Prostate gland (tissue), 2 donors: ENCODE measurements around the gene SNX3. TPM values are rescaled to one million over a fixed set of nuclear protein-coding genes. Genes with fewer than 3 reads are reported as not detected.

ENCODE experiments used
- DNase-seq: peaks from one replicate; pipeline ENCODE4 v3.0.0-alpha.2; 2019; ENCODE audit warnings: low spot score
- H3K27ac ChIP-seq, 2 donors: fragments of 200-600 bp; sonication (generic); 2 replicates each; pipeline ENCODE4 v1.5.1; 2017 to 2019
- H3K27me3 ChIP-seq: fragments of 200-600 bp; sonication (generic); replicated peaks from 2 replicates; pipeline ENCODE4 v1.5.1; 2019; ENCODE audit not compliant: insufficient read depth
- H3K36me3 ChIP-seq, 2 donors: fragments of 200-600 bp; sonication (generic); 1 replicate in 1 of 2; 2 replicates in 1 of 2; pipeline versions ENCODE4 v1.5.1 to v1.8.1; 2017 to 2019
- H3K4me1 ChIP-seq: fragments of 200-600 bp; sonication (generic); replicated peaks from 2 replicates; pipeline ENCODE4 v1.5.1; 2019
- H3K4me3 ChIP-seq, 2 donors: fragments of 200-600 bp; sonication (generic); 2 replicates each; pipeline ENCODE4 v1.5.1; 2017 to 2019
- H3K9me3 ChIP-seq: fragments of 200-600 bp; sonication (generic); 2 replicates; pipeline ENCODE4 v1.5.1; 2017
- POLR2A ChIP-seq: fragments of 450-650 bp; IDR thresholded peaks from one replicate; pipeline ENCODE4 v1.6.1; 2016; ENCODE audit warnings: antibody characterized with exemption, mild to moderate bottlenecking
- POLR2AphosphoS5 ChIP-seq: sonication (generic); formaldehyde crosslinking; IDR thresholded peaks from one replicate; pipeline ENCODE4 v1.6.1; 2017; ENCODE audit warnings: antibody characterized with exemption
- WGBS: methylation state at CpG from one replicate; pipeline ENCODE4 v1.1.5; 2018; 5-methylcytosine and 5-hydroxymethylcytosine counted together
- intact Hi-C: fragments of 100-400 bp; cut with DNase I; formaldehyde crosslinking; loops from one replicate; pipeline ENCODE4 v1.14.2; 2022
- total RNA-seq, 2 donors: library from RNA; depleted of rRNA; stranded (reverse); fragments of >200 nt; gene quantifications; one replicate each; pipeline ENCODE4 v1.1.0, GENCODE V29; 2016
- TF ChIP-seq, protein P1 (sequence below), 4 experiments: fragments of 200-600 bp in 2 of 4; fragments of 450-650 bp in 2 of 4; sonication (generic) in 2 of 4; IDR thresholded peaks; 1 replicate in 3 of 4; 2 replicates in 1 of 4; pipeline ENCODE4 v1.5.1; 2016 to 2019; ENCODE audit warnings: antibody characterized with exemption in 4 of 4, mild to moderate bottlenecking in 2 of 4, moderate library complexity in 2 of 4

Gene SNX3
- total RNA-seq, 2 donors from 2014 or later, result 93.3 to 93.6 TPM

DNA sequence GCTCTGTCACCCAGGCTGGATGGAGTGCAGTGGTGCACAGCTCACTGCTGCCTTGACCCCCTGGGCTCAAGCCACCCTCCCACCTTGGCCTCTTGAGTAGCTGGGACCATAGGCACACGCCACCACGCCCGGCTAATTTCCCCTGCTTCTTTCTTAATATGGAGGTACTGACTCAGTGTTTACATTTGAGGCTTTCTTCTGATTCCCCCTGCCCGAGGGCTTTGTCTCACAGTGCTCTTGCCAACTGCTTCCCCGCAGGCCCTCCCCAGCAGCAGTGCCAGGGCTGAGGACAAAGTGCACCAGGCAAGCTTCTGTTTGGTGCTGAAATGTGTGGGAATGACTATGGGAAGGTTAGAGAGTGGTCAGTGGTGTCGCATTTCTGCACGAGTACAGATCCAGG, 60.2 kb downstream of the SNX3 start:
- no peak for DNase-seq
- no peaks in the 10 kb centered on the region for H3K27me3 ChIP-seq
- no peak overlapping the region for H3K27ac ChIP-seq
- H3K9me3 ChIP-seq, result no peaks in the 10 kb centered on the region
- H3K4me1 ChIP-seq, result no peaks in the 10 kb centered on the region
- H3K36me3 ChIP-seq, result no peaks in the 10 kb centered on the region
- no peak overlapping the region for H3K4me3 ChIP-seq
- intact Hi-C loops, result no loop called here
- WGBS, result 54% methylated on average over 7 of the region's 7 CpGs
- TF ChIP-seq, protein P1, sequence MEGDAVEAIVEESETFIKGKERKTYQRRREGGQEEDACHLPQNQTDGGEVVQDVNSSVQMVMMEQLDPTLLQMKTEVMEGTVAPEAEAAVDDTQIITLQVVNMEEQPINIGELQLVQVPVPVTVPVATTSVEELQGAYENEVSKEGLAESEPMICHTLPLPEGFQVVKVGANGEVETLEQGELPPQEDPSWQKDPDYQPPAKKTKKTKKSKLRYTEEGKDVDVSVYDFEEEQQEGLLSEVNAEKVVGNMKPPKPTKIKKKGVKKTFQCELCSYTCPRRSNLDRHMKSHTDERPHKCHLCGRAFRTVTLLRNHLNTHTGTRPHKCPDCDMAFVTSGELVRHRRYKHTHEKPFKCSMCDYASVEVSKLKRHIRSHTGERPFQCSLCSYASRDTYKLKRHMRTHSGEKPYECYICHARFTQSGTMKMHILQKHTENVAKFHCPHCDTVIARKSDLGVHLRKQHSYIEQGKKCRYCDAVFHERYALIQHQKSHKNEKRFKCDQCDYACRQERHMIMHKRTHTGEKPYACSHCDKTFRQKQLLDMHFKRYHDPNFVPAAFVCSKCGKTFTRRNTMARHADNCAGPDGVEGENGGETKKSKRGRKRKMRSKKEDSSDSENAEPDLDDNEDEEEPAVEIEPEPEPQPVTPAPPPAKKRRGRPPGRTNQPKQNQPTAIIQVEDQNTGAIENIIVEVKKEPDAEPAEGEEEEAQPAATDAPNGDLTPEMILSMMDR (IDR thresholded peaks at IDR 0.05), result no peak
- TF ChIP-seq POLR2A, result no peak
- no peak for TF ChIP-seq POLR2AphosphoS5

DNA sequence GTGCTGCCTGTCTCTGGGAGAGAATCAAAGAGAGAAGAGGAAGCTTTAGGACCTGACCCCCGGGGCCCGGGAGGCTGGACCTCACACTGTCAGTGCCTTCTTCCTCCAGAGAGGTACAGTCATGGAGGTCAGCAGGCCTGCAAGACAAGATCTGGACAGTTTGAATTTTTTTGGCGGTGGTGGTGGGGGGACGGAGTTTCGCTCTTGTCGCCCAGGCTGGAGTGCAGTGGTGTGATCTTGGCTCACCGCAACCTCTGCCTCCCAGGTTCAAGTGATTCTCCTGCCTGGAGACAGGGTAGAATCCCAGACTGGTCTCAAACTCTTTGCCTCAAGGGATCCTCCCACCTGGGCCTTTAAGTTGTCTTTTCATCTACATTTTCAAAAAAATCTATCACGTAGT, 60.7 kb downstream of the SNX3 start:
- H3K4me1 ChIP-seq, result no peaks in the 10 kb centered on the region
- intact Hi-C loops, result no loop called here
- H3K27ac ChIP-seq, result no peak overlapping the region
- no peaks in the 10 kb centered on the region for H3K36me3 ChIP-seq
- DNase-seq, result no peak
- H3K27me3 ChIP-seq, result no peaks in the 10 kb centered on the region
- no peak overlapping the region for H3K4me3 ChIP-seq
- H3K9me3 ChIP-seq, result no peaks in the 10 kb centered on the region
- WGBS, result 93% methylated on average over 8 of the region's 8 CpGs
- TF ChIP-seq, protein P1 (IDR thresholded peaks at IDR 0.05), result no peak
- TF ChIP-seq POLR2A (no peak), POLR2AphosphoS5 (no peak)

DNA sequence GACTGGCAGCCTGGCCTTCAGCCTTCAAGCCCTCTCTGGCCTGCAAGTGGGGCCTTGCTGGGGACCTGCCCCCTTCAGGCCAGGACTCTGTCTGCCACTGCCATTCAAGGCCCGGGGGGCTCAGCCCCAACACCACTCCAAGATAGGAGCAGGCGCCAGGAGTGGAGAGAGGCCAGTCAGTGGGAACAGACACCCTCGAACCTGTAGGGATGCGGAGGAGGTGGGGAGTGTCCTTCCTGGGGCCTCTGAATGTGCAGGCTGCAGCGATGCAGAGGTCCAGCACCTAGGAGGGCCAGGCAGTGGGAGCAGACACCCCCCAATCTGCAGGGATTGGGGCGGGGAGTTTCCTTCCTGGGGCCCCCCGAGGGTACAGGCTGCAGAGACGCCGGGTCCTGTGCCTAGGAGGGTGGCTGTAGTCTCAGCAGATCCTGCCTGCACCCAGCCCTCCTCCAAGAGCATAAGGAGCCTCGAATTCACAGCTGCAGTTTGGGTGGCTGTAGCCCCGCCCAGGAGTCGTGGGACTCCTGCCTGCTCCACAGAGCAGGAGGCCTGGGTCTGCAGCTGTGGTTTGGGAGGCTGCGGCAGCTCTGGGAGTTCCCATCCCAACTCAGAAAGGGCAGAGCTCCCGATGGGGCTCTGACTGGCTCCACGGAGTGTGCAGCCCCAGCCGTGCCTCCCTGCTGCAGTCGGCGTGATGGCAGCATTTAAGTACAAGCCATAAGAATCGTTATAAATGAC, 61.9 kb downstream of the SNX3 start:
- intact Hi-C loops, result no loop called here
- no peak for DNase-seq
- WGBS, result 87% methylated on average over 19 of the region's 19 CpGs
- Histone ChIP-seq H3K4me1 (no peaks in the 10 kb centered on the region), H3K27ac (no peak overlapping the region), H3K36me3 (no peaks in the 10 kb centered on the region), H3K27me3 (no peaks in the 10 kb centered on the region), H3K9me3 (no peaks in the 10 kb centered on the region), H3K4me3 (no peak overlapping the region)
- no peak for TF ChIP-seq POLR2AphosphoS5
- no peak for TF ChIP-seq POLR2A
- TF ChIP-seq, protein P1 (IDR thresholded peaks at IDR 0.05), result no peak

DNA sequence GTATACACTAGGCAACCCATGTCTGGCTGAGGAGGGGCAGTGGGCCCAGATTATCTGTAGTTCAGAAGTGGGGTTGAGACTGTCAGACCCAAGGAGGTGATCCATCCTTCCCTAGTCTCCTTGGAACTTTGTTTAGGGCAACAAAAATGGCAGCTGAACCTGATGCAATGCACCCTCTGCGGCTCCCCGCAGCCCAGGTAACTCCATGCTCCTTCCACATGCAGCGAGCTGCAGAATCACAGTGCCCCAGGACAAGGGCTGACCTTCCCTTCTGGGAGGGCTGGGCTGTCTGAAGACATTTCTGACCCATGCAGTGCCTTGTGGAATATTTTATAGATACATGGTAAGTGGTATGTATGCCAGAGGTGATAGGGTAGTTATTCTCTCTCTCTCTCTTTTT, 65.6 kb downstream of the SNX3 start:
- no peaks in the 10 kb centered on the region for H3K9me3 ChIP-seq
- H3K27me3 ChIP-seq, result no peaks in the 10 kb centered on the region
- WGBS, result 92% methylated on average over 3 of the region's 3 CpGs
- no peaks in the 10 kb centered on the region for H3K36me3 ChIP-seq
- no peak for DNase-seq
- H3K27ac ChIP-seq, result no peak overlapping the region
- TF ChIP-seq POLR2AphosphoS5 (no peak), POLR2A (no peak)
- TF ChIP-seq, protein P1 (IDR thresholded peaks at IDR 0.05), result no peak
- H3K4me3 ChIP-seq, result no peak overlapping the region
- H3K4me1 ChIP-seq, result no peaks in the 10 kb centered on the region
- intact Hi-C loops, result no loop called here

DNA sequence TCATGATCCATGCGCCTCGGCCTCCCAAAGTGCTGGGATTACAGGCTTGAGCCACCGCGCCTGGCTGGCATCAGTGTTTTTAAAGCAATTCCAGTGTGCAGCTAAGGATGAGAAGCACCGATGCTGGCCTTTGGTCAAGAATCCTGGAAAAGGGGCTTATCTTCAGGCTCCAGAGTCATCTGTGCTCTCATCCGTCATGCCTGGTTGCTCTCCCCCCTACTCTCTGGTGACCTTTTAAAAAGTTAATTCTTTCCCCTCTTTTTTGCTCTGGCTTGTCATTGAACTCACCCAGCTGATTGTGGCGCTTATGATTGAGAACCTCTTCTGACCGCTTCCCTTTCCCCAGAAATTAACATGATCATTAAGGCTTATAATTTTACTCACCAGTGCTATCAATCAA, 66.3 kb downstream of the SNX3 start:
- DNase-seq, result no peak
- intact Hi-C loops, result no loop called here
- TF ChIP-seq POLR2AphosphoS5 (no peak), POLR2A (no peak)
- TF ChIP-seq, protein P1 (IDR thresholded peaks at IDR 0.05), result no peak
- 91% methylated on average over 8 of the region's 8 CpGs for WGBS
- Histone ChIP-seq H3K36me3 (no peaks in the 10 kb centered on the region), H3K27ac (no peak overlapping the region), H3K4me3 (no peak overlapping the region), H3K4me1 (no peaks in the 10 kb centered on the region), H3K27me3 (no peaks in the 10 kb centered on the region), H3K9me3 (no peaks in the 10 kb centered on the region)
